ENCODE measurements around the gene ZNHIT1.
A peak's percentile ranks its signal among the peaks of the same experiment; 100 is the strongest.
"Not testable (repeated sequence)": the region's sequence is repeated elsewhere in the genome, so short reads cannot be mapped to it uniquely, and the experiment has no call there.

ZNHIT1 gene

GRCh38 chr7:101241443-101242349, 23.7 kb downstream of the ZNHIT1 start:
- DNase-seq (ENCODE audit: low spot score), result no peak

GRCh38 chr7:101243646-101244374, 25.8 kb downstream of the ZNHIT1 start:
- no peak for DNase-seq (ENCODE audit: low spot score)

- DNase-seq (ENCODE audit: low spot score), result peak; percentile 94
Observed at GRCh38 chr7:101244375-101245146, 26.6 kb downstream of the ZNHIT1 start, which contains the start of gene FIS1. TSS of gene FIS1 (minus strand) at chr7:101245081. CDS start at chr7:101245004, 77 bp downstream.

- no peak for DNase-seq (ENCODE audit: low spot score)
Observed at GRCh38 chr7:101245147-101245668, 27.2 kb downstream of the ZNHIT1 start.

- DNase-seq (ENCODE audit: low spot score), result no peak
Observed at GRCh38 chr7:101248276-101248675, 30.3 kb downstream of the ZNHIT1 start.

- DNase-seq (ENCODE audit: low spot score), result peak; percentile 29
Observed at GRCh38 chr7:101250324-101250723, 32.4 kb downstream of the ZNHIT1 start.

GRCh38 chr7:101251871-101252659, 34.1 kb downstream of the ZNHIT1 start:
- peak; percentile 99 for DNase-seq (ENCODE audit: low spot score)

GRCh38 chr7:101253199-101253598, 35.2 kb downstream of the ZNHIT1 start:
- DNase-seq (ENCODE audit: low spot score), result not testable (repeated sequence)

GRCh38 chr7:101255796-101256195, 37.8 kb downstream of the ZNHIT1 start:
- DNase-seq (ENCODE audit: low spot score), result no peak

GRCh38 chr7:101258243-101258731, 40.3 kb downstream of the ZNHIT1 start:
- DNase-seq (ENCODE audit: low spot score), result no peak

GRCh38 chr7:101264102-101264706, 46.2 kb downstream of the ZNHIT1 start:
- not testable (repeated sequence) for DNase-seq (ENCODE audit: low spot score)

- no peak for DNase-seq (ENCODE audit: low spot score)
Observed at GRCh38 chr7:101265622-101266516, 47.9 kb downstream of the ZNHIT1 start.

- DNase-seq (ENCODE audit: low spot score), result no peak
Observed at GRCh38 chr7:101269664-101270063, 51.7 kb downstream of the ZNHIT1 start.

- no peak for DNase-seq (ENCODE audit: low spot score)
Observed at GRCh38 chr7:101271021-101271420, 53.1 kb downstream of the ZNHIT1 start.

- DNase-seq (ENCODE audit: low spot score), result no peak
Observed at GRCh38 chr7:101273206-101273605, 55.2 kb downstream of the ZNHIT1 start.

Data from activated CD4-positive, alpha-beta T cell treated with anti-CD3 and anti-CD28 coated beads, Interleukin-2, Interleukin-4, amounts not matched to agents 100 ng/mL and 50 ng/mL, durations not matched to agents 16 hours and 8 hours (primary cell).